T-cell (primary cell): ENCODE data around the gene SYNPO2L. TPM values are rescaled to one million over a fixed set of nuclear protein-coding genes. Genes with fewer than 3 reads are reported as not detected.
"Not testable (repeated sequence)": the region's sequence is repeated elsewhere in the genome, so short reads cannot be mapped to it uniquely, and the experiment has no call there.

Experiments
- ATAC-seq, 4 experiments: fragments of 200-7000 bp in 3 of 4; fragments of 150-1000 bp in 1 of 4; cut with Tn5 transposase; replicated peaks in 1 of 4; 1 replicate in 3 of 4; 2 replicates in 1 of 4; pipeline ENCODE4 v1.10.0; 2021; ENCODE audit warnings: moderate library complexity in 3 of 4, mild to moderate bottlenecking in 2 of 4, moderate number of reproducible peaks in 1 of 4
- CTCF ChIA-PET, 2 donors: fragments of 300-600 bp; sonication (Branson Sonifier 250); formaldehyde crosslinking; loops; one replicate each; lab custom pipeline; 2022; ENCODE audit warnings: antibody characterized with exemption in 2 of 2; lab: Charles Lee
- POLR2A ChIA-PET, 2 donors: fragments of 300-600 bp; sonication (Branson Sonifier 250); formaldehyde crosslinking; loops; one replicate each; lab custom pipeline; 2022; ENCODE audit warnings: antibody characterized with exemption in 2 of 2; lab: Charles Lee
- DNase-seq, 35 experiments: peaks; one replicate each; pipeline versions ENCODE4 v3.0.0 to v3.0.0-alpha.2; 2013 to 2023
- H3K27ac ChIP-seq: one replicate; pipeline ENCODE4 v1.5.1; 2013; ENCODE audit warnings: low read length
- H3K27me3 ChIP-seq, 2 experiments: replicated peaks in 1 of 2; 1 replicate in 1 of 2; 2 replicates in 1 of 2; pipeline versions ENCODE4 v1.6.1 to v1.7.0; 2013; ENCODE audit warnings: low read length in 1 of 2, mixed read lengths in 1 of 2; ENCODE audit not compliant: control insufficient read depth in 2 of 2, insufficient read depth in 2 of 2; ENCODE audit errors: extremely low read depth in 1 of 2
- H3K36me3 ChIP-seq, 2 donors: 1 replicate in 1 of 2; 2 replicates in 1 of 2; pipeline versions ENCODE4 v1.6.1 to v1.7.0; 2013; ENCODE audit warnings: low read length in 1 of 2; ENCODE audit not compliant: control insufficient read depth in 2 of 2, insufficient read depth in 1 of 2; ENCODE audit errors: extremely low read depth in 1 of 2
- H3K4me1 ChIP-seq, 2 experiments: 1 replicate in 1 of 2; 2 replicates in 1 of 2; pipeline versions ENCODE4 v1.6.1 to v1.7.0; 2013; ENCODE audit warnings: low read length in 2 of 2, mixed read lengths in 1 of 2; ENCODE audit not compliant: insufficient read depth in 2 of 2, control insufficient read depth in 1 of 2; ENCODE audit errors: extremely low read depth in 1 of 2
- H3K4me3 ChIP-seq, 2 donors: 1 replicate in 1 of 2; 2 replicates in 1 of 2; pipeline versions ENCODE4 v1.5.1 to v1.7.0; 2013; ENCODE audit warnings: mild to moderate bottlenecking in 2 of 2, low read length in 1 of 2, moderate library complexity in 1 of 2; ENCODE audit not compliant: control insufficient read depth in 1 of 2; ENCODE audit errors: extremely low read depth in 1 of 2
- H3K9me3 ChIP-seq: 2 replicates; pipeline ENCODE4 v1.7.0; 2013
- H3K27ac Mint-ChIP-seq, 2 donors: one replicate each; pipeline ENCODE4 v1.8.0; 2020 to 2021; ENCODE audit warnings: mild to moderate bottlenecking in 2 of 2, mixed read lengths in 2 of 2
- H3K27me3 Mint-ChIP-seq, 2 donors: one replicate each; pipeline ENCODE4 v1.8.0; 2021 to 2022; ENCODE audit warnings: mixed read lengths in 2 of 2
- H3K36me3 Mint-ChIP-seq: one replicate; pipeline ENCODE4 v1.8.0; 2021; ENCODE audit warnings: mixed read lengths
- H3K4me1 Mint-ChIP-seq, 3 donors: one replicate each; pipeline ENCODE4 v1.8.0; 2020 to 2022; ENCODE audit warnings: mixed read lengths in 3 of 3, mild to moderate bottlenecking in 1 of 3
- H3K4me3 Mint-ChIP-seq, 3 donors: one replicate each; pipeline ENCODE4 v1.8.0; 2020 to 2022; ENCODE audit warnings: mild to moderate bottlenecking in 3 of 3, mixed read lengths in 3 of 3, moderate library complexity in 3 of 3
- H3K9me3 Mint-ChIP-seq, 3 donors: one replicate each; pipeline ENCODE4 v1.8.0; 2020 to 2022; ENCODE audit warnings: mixed read lengths in 3 of 3
- WGBS: methylation state at CpG from one replicate; pipeline ENCODE4 v1.1.5; 2013; ENCODE audit warnings: missing lambda C conversion rate; ENCODE audit not compliant: insufficient coverage; 5-methylcytosine and 5-hydroxymethylcytosine counted together
- total RNA-seq, 35 experiments: library from RNA in 6 of 35; stranded (reverse) in 6 of 35; fragments of 120-200 nt in 1 of 35; gene quantifications; one replicate each; pipeline versions ENCODE4 v1.2.1 to v1.2.4 and lab custom pipeline; 2013 to 2026

SYNPO2L gene
- total RNA-seq, 5 donors from 2014 or later (not counting 1 experiment from before 2014, with no cell fraction given), result not detected

DNA sequence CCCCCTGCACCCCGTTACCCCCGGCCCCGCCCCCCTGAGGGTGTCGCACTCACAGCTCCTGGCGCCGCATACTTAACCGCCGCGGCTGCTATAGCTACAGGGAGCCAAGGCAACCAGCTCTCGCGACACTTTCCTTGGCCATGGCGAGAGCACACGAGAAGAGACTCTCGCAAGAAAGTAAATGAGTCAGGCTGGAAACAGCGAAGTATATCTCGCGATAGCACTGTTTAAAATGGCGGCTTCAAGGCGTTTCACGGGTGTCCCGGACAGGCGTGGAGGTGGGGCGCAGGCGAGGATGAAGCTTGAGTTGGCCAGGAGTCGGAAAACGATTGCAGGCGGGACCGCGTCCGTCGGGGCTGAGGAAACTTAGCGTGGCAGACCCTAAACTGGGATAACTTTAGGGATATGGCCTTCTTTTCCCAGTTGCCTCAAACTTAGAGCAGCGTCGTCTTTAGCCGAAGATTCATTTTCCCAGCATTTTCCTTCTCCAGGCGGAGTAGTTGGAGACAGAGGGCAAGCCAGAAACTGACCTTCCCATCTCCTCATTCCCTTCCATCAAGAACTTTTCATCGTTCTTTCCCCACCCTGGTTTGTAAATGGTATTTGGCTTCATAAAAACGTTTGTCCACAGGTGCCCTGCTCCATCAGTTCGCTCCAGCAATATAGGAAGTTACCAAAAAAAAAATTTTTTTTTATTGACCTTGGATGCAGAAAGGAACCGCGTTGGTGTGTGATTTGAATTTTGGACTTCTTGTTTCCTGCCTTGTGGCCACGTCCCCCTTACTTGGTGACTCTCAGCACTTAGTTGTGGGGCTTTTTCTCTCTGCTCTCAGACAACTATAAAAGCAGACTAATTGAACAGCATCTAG, 29.7 kb downstream of the SYNPO2L start:
- 1% methylated on average over 27 of the region's 42 CpGs for WGBS
- H3K4me1 ChIP-seq, result peaks cover 8 to 17% of the 10 kb centered on the region in 2 experiments
- H3K36me3 ChIP-seq, result no peaks in the 10 kb centered on the region
- Mint-ChIP-seq H3K9me3 (no peaks in the 10 kb centered on the region), H3K4me1 (peaks cover 5 to 26% (median 20%) of the 10 kb centered on the region in 3 donors), H3K27ac (peak overlapping the region; percentile 97), H3K4me3 (peak overlapping the region; percentile 81 to 96 (median 92)), H3K27me3 (no peaks in the 10 kb centered on the region), H3K36me3 (no peaks in the 10 kb centered on the region)
- H3K27ac ChIP-seq, result peak overlapping the region; percentile 72
- peak overlapping the region; percentile 62 to 96 for H3K4me3 ChIP-seq
- no peaks in the 10 kb centered on the region for H3K9me3 ChIP-seq
- ChIA-PET POLR2A (interaction anchor here (0.6 to 1.0 kb wide), 9 partner anchors 10 to 1853 kb away, joined by 3 to 8 read pairs (median 3); no protein-coding TSS in a partner anchor), CTCF (interaction anchor here (0.6 to 1.7 kb wide), 10 partner anchors 10 to 529 kb away, joined by 3 to 6 read pairs (median 4); partner anchors contain the start of genes CFAP70 (in 1 of the 2), MYOZ1 (in 1 of the 2) and PPP3CB (in 1 of the 2))
- ATAC-seq, result peak; percentile 95 to 97 (median 97)
- no peaks in the 10 kb centered on the region for H3K27me3 ChIP-seq
- peak; percentile 74 to 98 (median 93) for DNase-seq

DNA sequence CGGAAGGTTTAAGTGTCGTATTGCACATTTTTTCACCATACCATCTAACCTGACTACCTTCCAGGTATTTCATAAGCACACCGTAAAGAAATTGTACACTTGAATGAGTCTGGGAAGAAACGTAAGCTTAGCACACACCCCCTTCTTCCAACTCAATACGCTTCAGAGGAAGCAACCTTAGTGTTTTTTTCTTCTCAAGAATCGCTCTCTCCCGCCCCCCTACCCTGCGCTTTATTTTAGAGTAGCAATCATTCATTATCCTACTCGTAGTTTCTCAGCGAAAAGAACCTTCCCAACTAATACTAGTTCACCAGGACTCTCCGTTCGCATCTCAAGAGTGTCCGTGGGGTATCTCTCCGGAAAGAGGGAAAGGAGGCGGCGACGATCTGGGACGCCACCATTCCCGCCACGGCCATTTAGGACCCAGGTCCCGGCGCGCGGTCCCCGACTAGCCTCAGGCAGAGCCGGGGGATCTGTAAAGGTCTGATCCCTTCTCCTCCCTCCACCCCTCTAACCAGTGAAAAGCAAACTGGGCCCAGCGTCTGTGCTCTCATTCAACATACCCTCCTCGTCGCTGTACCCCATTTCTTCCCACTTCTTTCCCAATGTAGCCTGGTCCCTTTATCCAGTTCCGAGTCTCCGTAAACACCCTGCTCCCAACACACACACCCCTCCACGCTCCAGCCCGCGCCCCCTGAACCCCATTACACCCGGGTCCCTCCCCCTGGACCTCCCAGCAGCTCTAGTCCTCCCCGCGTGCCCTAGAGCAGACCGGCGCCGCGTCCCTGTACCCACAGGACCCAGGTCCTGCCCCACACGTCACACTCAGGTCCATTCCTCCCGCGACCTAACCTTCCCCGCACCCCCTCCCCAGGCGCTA, 30.6 kb downstream of the SYNPO2L start:
- H3K27ac ChIP-seq, result peak overlapping the region; percentile 75
- H3K9me3 ChIP-seq, result no peaks in the 10 kb centered on the region
- H3K9me3 Mint-ChIP-seq, result no peaks in the 10 kb centered on the region
- H3K4me3 Mint-ChIP-seq, result peak overlapping the region; percentile 81 to 96 (median 92)
- H3K4me1 Mint-ChIP-seq, result peaks cover 5 to 26% (median 20%) of the 10 kb centered on the region in 3 donors
- under 1% methylated on average over 29 of the region's 46 CpGs for WGBS
- H3K27me3 ChIP-seq, result no peaks in the 10 kb centered on the region
- H3K27ac Mint-ChIP-seq, result peak overlapping the region; percentile 79 to 97
- H3K4me3 ChIP-seq, result peak overlapping the region; percentile 62 to 78
- DNase-seq (peak in 7 of 35 experiments; percentile 0 to 45 (median 7)), ATAC-seq (peak; percentile 14 to 70 (median 44))
- CTCF ChIA-PET, result interaction anchor here in 1 of 2 donors (0.6 to 1.7 kb wide), 10 partner anchors 9 to 528 kb away, joined by 3 to 6 read pairs (median 4); partner anchors contain the start of genes CFAP70, MYOZ1 and PPP3CB
- POLR2A ChIA-PET, result interaction anchor here (0.6 to 1.0 kb wide), 8 partner anchors 11 to 1853 kb away, joined by 3 to 8 read pairs (median 4); no protein-coding TSS in a partner anchor
- H3K36me3 Mint-ChIP-seq, result no peaks in the 10 kb centered on the region
- H3K4me1 ChIP-seq, result peaks cover 8 to 17% of the 10 kb centered on the region in 2 experiments
- no peaks in the 10 kb centered on the region for H3K27me3 Mint-ChIP-seq
- H3K36me3 ChIP-seq, result no peaks in the 10 kb centered on the region

DNA sequence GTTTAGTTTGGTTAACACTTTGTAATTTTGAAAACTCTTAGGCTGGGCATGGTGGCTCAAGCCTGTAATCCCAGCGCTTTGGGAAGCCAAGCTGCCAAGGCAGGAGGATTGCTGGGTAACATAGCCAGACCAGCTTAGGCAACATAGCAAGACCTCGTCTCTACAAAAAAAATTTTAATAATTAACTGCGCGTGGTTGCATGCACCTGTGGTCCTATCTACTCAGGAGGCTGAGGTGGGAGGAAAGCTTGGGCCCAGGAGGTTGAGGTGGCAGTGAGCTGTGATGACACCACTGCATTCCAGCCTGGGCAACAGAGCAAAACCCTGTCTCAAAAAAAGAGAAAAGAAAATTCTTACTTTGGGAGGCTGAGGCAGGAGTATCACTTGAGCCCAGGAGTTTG, 32.8 kb downstream of the SYNPO2L start:
- no CpG with 5 or more reads among the region's 4 CpGs for WGBS
- no peak for DNase-seq
- Mint-ChIP-seq H3K36me3 (no peaks in the 10 kb centered on the region), H3K9me3 (no peaks in the 10 kb centered on the region), H3K27me3 (no peaks in the 10 kb centered on the region), H3K4me3 (no peak overlapping the region), H3K27ac (no peak overlapping the region), H3K4me1 (peaks cover 5 to 26% (median 20%) of the 10 kb centered on the region in 3 donors)
- no peak overlapping the region for H3K27ac ChIP-seq
- no peak for ATAC-seq
- H3K9me3 ChIP-seq, result no peaks in the 10 kb centered on the region
- ChIA-PET CTCF (interaction anchor here in 1 of 2 donors (1.1 kb wide), 1 partner anchor 21 kb away, joined by 4 read pairs; no protein-coding TSS in a partner anchor), POLR2A (no interaction called here)
- H3K36me3 ChIP-seq, result no peaks in the 10 kb centered on the region
- no peak overlapping the region for H3K4me3 ChIP-seq
- peaks cover 8 to 17% of the 10 kb centered on the region in 2 experiments for H3K4me1 ChIP-seq
- no peaks in the 10 kb centered on the region for H3K27me3 ChIP-seq

DNA sequence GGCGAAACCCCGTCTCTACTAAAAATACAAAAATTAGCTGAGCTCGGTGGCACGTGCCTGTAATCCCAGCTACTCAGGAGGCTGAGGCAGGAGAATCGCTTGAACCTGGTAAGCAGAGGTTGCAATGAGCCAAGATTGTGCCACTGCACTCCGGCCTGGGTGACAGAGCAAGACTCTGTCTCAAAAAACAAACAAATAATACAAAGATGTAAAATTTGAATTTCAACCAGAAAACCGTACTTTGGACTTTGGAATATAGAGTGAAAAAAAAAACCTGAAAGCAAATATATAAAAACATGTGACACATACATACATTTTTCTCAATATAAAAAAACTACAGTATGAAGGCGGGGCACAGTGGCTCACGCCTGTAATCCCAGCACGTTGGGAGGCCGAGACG, 34.9 kb downstream of the SYNPO2L start:
- H3K27ac Mint-ChIP-seq, H3K27ac ChIP-seq, CTCF ChIA-PET, H3K36me3 Mint-ChIP-seq, H3K9me3 Mint-ChIP-seq, POLR2A ChIA-PET, H3K27me3 Mint-ChIP-seq, H3K36me3 ChIP-seq, DNase-seq, ATAC-seq, H3K9me3 ChIP-seq, H3K4me1 ChIP-seq, H3K4me3 ChIP-seq, H3K4me3 Mint-ChIP-seq, H3K27me3 ChIP-seq: not testable (repeated sequence)
- 92% methylated on average over 5 of the region's 12 CpGs for WGBS
- H3K4me1 Mint-ChIP-seq, result peaks cover 0 to 12% (median 10%) of the 10 kb centered on the region in 3 donors

DNA sequence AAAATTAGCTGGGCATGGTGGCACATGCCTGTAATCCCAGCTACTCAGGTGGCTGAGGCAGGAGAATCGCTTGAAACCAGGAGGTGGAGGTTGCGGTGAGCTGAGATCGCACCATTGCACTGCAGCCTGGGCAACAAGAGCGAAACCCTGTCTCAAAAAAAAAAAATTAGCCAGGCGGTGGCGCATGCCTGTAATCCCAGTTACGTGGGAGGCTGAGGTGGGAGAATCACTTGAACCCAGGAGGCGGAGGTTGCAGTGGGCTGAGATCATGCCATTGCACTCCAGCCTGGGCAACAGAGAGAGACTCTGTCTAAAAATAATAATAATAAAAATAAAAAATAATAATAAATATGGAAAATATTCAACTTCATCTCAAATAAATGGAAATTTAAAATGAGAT, 38.7 kb downstream of the SYNPO2L start:
- DNase-seq, H3K4me1 ChIP-seq, H3K36me3 ChIP-seq, POLR2A ChIA-PET, ATAC-seq, H3K9me3 ChIP-seq, H3K27me3 ChIP-seq, H3K27ac ChIP-seq, H3K36me3 Mint-ChIP-seq, H3K4me3 Mint-ChIP-seq, H3K9me3 Mint-ChIP-seq, H3K27ac Mint-ChIP-seq, H3K4me3 ChIP-seq, H3K4me1 Mint-ChIP-seq, CTCF ChIA-PET, H3K27me3 Mint-ChIP-seq: not testable (repeated sequence)
- WGBS, result 99% methylated on average over 7 of the region's 8 CpGs

DNA sequence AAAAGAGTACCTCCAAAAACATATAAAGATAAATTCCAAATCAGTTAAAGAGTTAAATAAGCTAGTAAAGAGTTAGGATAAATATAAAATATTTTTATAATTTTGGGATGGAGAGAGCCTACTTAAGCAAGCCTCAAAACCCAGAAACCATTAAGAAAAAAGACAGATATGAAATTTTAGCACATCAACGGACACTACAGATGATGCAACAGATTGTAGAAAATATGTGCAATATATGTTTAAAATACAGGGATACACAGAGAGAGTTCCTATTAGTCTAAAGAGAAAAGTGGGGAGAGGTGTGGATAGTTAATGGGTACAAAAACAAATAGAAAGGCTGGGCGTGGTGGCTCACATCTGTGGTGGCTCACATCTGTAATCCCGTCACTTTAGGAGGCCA, 41.1 kb downstream of the SYNPO2L start:
- no peaks in the 10 kb centered on the region for H3K27me3 Mint-ChIP-seq
- no peak overlapping the region for H3K27ac Mint-ChIP-seq
- no peaks in the 10 kb centered on the region for H3K4me1 Mint-ChIP-seq
- Histone ChIP-seq H3K27ac (no peak overlapping the region), H3K4me3 (no peak overlapping the region), H3K27me3 (no peaks in the 10 kb centered on the region), H3K36me3 (no peaks in the 10 kb centered on the region), H3K4me1 (no peaks in the 10 kb centered on the region), H3K9me3 (no peaks in the 10 kb centered on the region)
- DNase-seq (no peak), ATAC-seq (no peak)
- POLR2A ChIA-PET, result no interaction called here
- 85% methylated on average over 2 of the region's 3 CpGs for WGBS
- H3K9me3 Mint-ChIP-seq, result no peaks in the 10 kb centered on the region
- no peak overlapping the region for H3K4me3 Mint-ChIP-seq
- H3K36me3 Mint-ChIP-seq, result no peaks in the 10 kb centered on the region
- CTCF ChIA-PET, result interaction anchor here in 1 of 2 donors (0.6 kb wide), 1 partner anchor 11 kb away, joined by 3 read pairs; no protein-coding TSS in a partner anchor
